HepG2 (cell line): ENCODE measurements around the gene FIBIN. TPM values are rescaled to one million over a fixed set of nuclear protein-coding genes. Genes with fewer than 3 reads are reported as not detected.
"Not testable (repeated sequence)": the region's sequence is repeated elsewhere in the genome, so short reads cannot be mapped to it uniquely, and the experiment has no call there.

ENCODE experiments used
- ATAC-seq: fragments of 200-7000 bp; cut with Tn5 transposase; 3 replicates; pipeline ENCODE4 v1.9.1; 2020; ENCODE audit warnings: mild to moderate bottlenecking, moderate library complexity
- BruUV-seq: library from RNA; stranded (reverse); fragments of 400-500 nt; replicated peaks from 2 replicates; lab custom pipeline; 2021; lab: Mats Ljungman, UMichigan
- CTCF ChIA-PET: fragments of 300-600 bp; formaldehyde crosslinking; extraction: SDS; loops from one replicate; lab custom pipeline; 2021; ENCODE audit warnings: low total read pairs, inconsistent platforms, low intra/inter-chr PET ratio; lab: Yijun Ruan, JAX
- POLR2A ChIA-PET: fragments of 350-600 bp; sonication (Branson Sonifier 250); formaldehyde crosslinking; loops from one replicate; lab custom pipeline; 2020; ENCODE audit warnings: antibody characterized with exemption, inconsistent platforms; lab: Yijun Ruan, JAX
- DNase-seq: peaks from one replicate; pipeline ENCODE4 v3.0.0-alpha.2; 2015; ENCODE audit warnings: low spot score
- FAIRE-seq: peaks from 3 replicates; lab custom pipeline; 2011; peaks lifted over from hg19 to GRCh38; lab: Jason Lieb, UNC
- H2AFZ ChIP-seq: one replicate; pipeline ENCODE4 v1.6.1; 2011; ENCODE audit warnings: low read length, inconsistent platforms
- H3K27ac ChIP-seq: fragments of 300-600 bp; 3 replicates; pipeline ENCODE4 v1.8.0; 2011; ENCODE audit warnings: mixed run types, mild to moderate bottlenecking, mixed read lengths, low read length, inconsistent platforms; ENCODE audit not compliant: insufficient read depth; ENCODE audit errors: extremely low read length
- H3K27me3 ChIP-seq, 2 experiments: fragments of 200-600 bp in 1 of 2; 2 replicates in 1 of 2; 3 replicates in 1 of 2; pipeline versions ENCODE4 v1.6.0 to v1.8.0; 2011; ENCODE audit warnings: low read length in 2 of 2, mild to moderate bottlenecking in 2 of 2, moderate library complexity in 2 of 2, inconsistent platforms in 1 of 2; ENCODE audit not compliant: insufficient read depth in 2 of 2, control insufficient read depth in 1 of 2
- H3K36me3 ChIP-seq, 2 experiments: fragments of 200-600 bp in 1 of 2; replicated peaks in 1 of 2; 2 replicates in 1 of 2; 3 replicates in 1 of 2; pipeline versions ENCODE4 v1.5.1 to v1.8.0; 2011; ENCODE audit warnings: low read length in 2 of 2, inconsistent platforms in 1 of 2; ENCODE audit not compliant: insufficient read depth in 2 of 2, control insufficient read depth in 1 of 2
- H3K4me1 ChIP-seq: 2 replicates; pipeline ENCODE4 v1.5.1; 2012; ENCODE audit warnings: low read length, inconsistent platforms; ENCODE audit not compliant: insufficient read depth
- H3K4me2 ChIP-seq: 2 replicates; pipeline ENCODE4 v1.6.0; 2011; ENCODE audit warnings: low read depth, low read length, inconsistent platforms
- H3K4me3 ChIP-seq, 3 experiments: fragments of 200-600 bp in 1 of 3; sonication (generic), shearing (Covaris generic) in 1 of 3; replicated peaks in 1 of 3; 2 replicates each; pipeline ENCODE4 v1.5.1; 2011 to 2016; ENCODE audit warnings: low read length in 3 of 3, inconsistent platforms in 2 of 3, low read depth in 2 of 3, mild to moderate bottlenecking in 2 of 3, control low read depth in 1 of 3, mixed read lengths in 1 of 3; ENCODE audit not compliant: insufficient read depth in 1 of 3
- H3K79me2 ChIP-seq: one replicate; pipeline ENCODE4 v1.6.1; 2011; ENCODE audit warnings: low read length, inconsistent platforms; ENCODE audit not compliant: insufficient read depth
- H3K9ac ChIP-seq: 2 replicates; pipeline ENCODE4 v1.6.0; 2011; ENCODE audit warnings: mild to moderate bottlenecking, low read depth, low read length, inconsistent platforms; ENCODE audit not compliant: insufficient read depth
- H3K9me3 ChIP-seq: 2 replicates; pipeline ENCODE4 v1.5.1; 2012; ENCODE audit warnings: mild to moderate bottlenecking, low read length
- H4K20me1 ChIP-seq: 2 replicates; pipeline ENCODE4 v1.6.0; 2011; ENCODE audit warnings: inconsistent platforms, mild to moderate bottlenecking, low read length, moderate library complexity; ENCODE audit not compliant: insufficient read depth
- CBX5 ChIP-seq: sonication (generic); formaldehyde crosslinking; IDR thresholded peaks from 2 replicates; pipeline ENCODE4 v1.4.0; 2020; ENCODE audit warnings: missing genetic modification reagents, borderline replicate concordance
- LCORL ChIP-seq, 2 experiments: fragments of 450-650 bp in 1 of 2; sonication (generic) in 1 of 2; formaldehyde crosslinking in 1 of 2; IDR thresholded peaks; 2 replicates each; pipeline versions ENCODE4 v1.5.0 to v1.6.1; 2017 to 2020; ENCODE audit warnings: antibody characterized with exemption in 1 of 2, missing genetic modification reagents in 1 of 2
- MED13 ChIP-seq: sonication (generic); formaldehyde crosslinking; IDR thresholded peaks from 2 replicates; pipeline ENCODE4 v1.5.0; 2020; ENCODE audit warnings: missing genetic modification reagents
- NBN ChIP-seq: fragments of 450-650 bp; conservative IDR thresholded peaks from 2 replicates; pipeline ENCODE4 v1.6.1; 2017
- ZNF143 ChIP-seq: sonication (generic); formaldehyde crosslinking; IDR thresholded peaks from 2 replicates; pipeline ENCODE4 v1.4.0; 2020; ENCODE audit warnings: missing genetic modification reagents
- WGBS: methylation state at CpG from one replicate; pipeline ENCODE4 v1.1.6; 2017; ENCODE audit warnings: low lambda C conversion rate; 5-methylcytosine and 5-hydroxymethylcytosine counted together
- in situ Hi-C: cut with HindIII; loops from 2 replicates; pipeline ENCODE4 v1.10.0; 2017; ENCODE audit warnings: low pct_unique_long_range_greater_than_20kb; ENCODE audit not compliant: extremely low pct_ligation_motif_present
- intact Hi-C: fragments of 100-400 bp; cut with micrococcal nuclease; formaldehyde crosslinking; loops from one replicate; pipeline ENCODE4 v1.10.0; 2022; ENCODE audit not compliant: unreplicated experiment
- polyA plus RNA-seq, 8 experiments: library from polyadenylated mRNA; depleted of rRNA in 3 of 8; stranded (reverse) in 7 of 8; unstranded in 1 of 8; fragments of >200 nt; fragmentation: Illumina TruSeq in 4 of 8; extraction: Trizol in 4 of 8; gene quantifications; 2 replicates each; pipeline versions ENCODE4 v1.2.1 to v1.2.3, GENCODE V29; 2011 to 2016; ENCODE audit warnings: low read depth in 4 of 8, missing spikeins in 1 of 8, mixed read lengths in 1 of 8; ENCODE audit not compliant: insufficient read depth in 1 of 8
- total RNA-seq, 5 experiments: library from RNA; depleted of rRNA; stranded (reverse); fragments of >200 nt; fragmentation: Illumina TruSeq; extraction: Trizol; gene quantifications; 2 replicates each; pipeline ENCODE4 v1.2.3, GENCODE V29; 2016; ENCODE audit warnings: low read depth in 1 of 5
- TF ChIP-seq, protein P1 (sequence below): sonication (generic); formaldehyde crosslinking; IDR thresholded peaks from 2 replicates; pipeline ENCODE4 v1.4.0; 2020; ENCODE audit warnings: missing genetic modification reagents
- TF ChIP-seq, protein P2 (sequence below): sonication (generic); formaldehyde crosslinking; IDR thresholded peaks from 2 replicates; pipeline ENCODE4 v1.4.0; 2020; ENCODE audit warnings: missing genetic modification reagents, low read depth, mild to moderate bottlenecking, borderline replicate concordance

The FIBIN gene
- total and polyA plus RNA-seq, 2 of the 13 experiments (the other 11 are each of a cell fraction or from before 2014, with no cell fraction given), result not detected

DNA sequence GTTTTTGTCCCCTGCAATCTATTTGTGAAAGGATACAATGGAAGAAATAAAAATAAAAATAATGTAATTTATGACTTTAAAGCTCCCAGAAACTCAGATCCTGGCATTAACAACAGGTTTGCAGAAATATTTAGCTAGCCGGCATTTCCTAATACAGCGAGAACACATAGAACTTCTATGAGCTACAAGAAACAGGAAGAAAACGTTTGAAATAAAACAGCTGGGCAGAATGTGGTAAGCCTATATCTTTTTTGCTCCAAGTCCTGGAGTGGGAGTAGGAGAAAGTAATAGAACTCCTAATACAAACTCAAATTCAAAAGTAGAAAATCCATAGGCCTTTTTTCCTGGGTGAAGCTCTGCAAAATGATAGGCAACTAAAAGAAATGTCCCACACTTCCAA lies 29.6 kb upstream of the FIBIN start (continued):
- TF ChIP-seq, protein P1, sequence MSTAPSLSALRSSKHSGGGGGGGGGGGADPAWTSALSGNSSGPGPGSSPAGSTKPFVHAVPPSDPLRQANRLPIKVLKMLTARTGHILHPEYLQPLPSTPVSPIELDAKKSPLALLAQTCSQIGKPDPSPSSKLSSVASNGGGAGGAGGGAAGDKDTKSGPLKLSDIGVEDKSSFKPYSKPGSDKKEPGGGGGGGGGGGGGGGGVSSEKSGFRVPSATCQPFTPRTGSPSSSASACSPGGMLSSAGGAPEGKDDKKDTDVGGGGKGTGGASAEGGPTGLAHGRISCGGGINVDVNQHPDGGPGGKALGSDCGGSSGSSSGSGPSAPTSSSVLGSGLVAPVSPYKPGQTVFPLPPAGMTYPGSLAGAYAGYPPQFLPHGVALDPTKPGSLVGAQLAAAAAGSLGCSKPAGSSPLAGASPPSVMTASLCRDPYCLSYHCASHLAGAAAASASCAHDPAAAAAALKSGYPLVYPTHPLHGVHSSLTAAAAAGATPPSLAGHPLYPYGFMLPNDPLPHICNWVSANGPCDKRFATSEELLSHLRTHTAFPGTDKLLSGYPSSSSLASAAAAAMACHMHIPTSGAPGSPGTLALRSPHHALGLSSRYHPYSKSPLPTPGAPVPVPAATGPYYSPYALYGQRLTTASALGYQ (CRISPR knock-in tag), result no peak
- TF ChIP-seq CBX5 (no peak), ZNF143 (CRISPR knock-in tag) (no peak), LCORL (IDR thresholded peaks at IDR 0.05) (no peak), LCORL (CRISPR knock-in tag; IDR thresholded peaks at IDR 0.05) (no peak), NBN (no peak), MED13 (CRISPR knock-in tag) (no peak)
- TF ChIP-seq, protein P2, sequence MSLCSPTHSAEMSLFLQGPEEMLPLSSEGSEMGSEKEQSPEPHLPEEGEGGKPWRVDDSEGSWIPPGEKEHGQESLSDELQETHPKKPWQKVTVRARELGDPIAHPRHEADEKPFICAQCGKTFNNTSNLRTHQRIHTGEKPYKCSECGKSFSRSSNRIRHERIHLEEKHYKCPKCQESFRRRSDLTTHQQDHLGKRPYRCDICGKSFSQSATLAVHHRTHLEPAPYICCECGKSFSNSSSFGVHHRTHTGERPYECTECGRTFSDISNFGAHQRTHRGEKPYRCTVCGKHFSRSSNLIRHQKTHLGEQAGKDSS (CRISPR knock-in tag), result no peak

DNA sequence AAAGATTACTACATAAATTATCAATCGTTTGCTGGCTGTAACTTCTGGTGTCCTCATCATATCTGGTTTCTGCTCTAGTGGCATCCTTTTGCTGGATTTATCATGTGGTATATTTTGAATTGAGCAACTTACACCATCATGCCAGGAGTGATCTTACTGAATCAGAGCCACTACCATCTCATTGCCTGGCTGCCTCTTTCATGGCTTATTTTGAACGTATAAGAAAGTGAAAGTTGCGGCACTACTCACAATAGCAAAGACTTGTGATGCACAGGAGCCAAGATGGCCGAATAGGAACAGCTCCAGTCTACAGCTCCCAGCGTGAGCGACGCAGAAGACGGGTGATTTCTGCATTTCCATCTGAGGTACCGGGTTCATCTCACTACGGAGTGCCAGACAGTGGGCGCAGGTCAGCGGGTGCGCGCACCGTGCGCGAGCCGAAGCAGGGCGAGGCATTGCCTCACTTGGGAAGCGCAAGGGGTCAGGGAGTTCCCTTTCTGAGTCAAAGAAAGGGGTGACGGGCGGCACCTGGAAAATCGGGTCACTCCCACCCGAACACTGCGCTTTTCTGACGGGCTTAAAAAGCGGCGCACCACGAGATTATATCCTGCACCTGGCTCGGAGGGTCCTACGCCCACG lies 28.9 kb upstream of the FIBIN start:
- DNase-seq, in situ Hi-C loops, H3K4me2 ChIP-seq, H3K4me3 ChIP-seq, intact Hi-C loops, H3K9me3 ChIP-seq, FAIRE-seq, H3K9ac ChIP-seq, H3K36me3 ChIP-seq, ATAC-seq, BruUV-seq, H3K4me1 ChIP-seq, H3K27ac ChIP-seq, CTCF ChIA-PET, H3K27me3 ChIP-seq, H2AFZ ChIP-seq, H3K79me2 ChIP-seq, POLR2A ChIA-PET, H4K20me1 ChIP-seq: not testable (repeated sequence)
- WGBS, result 86% methylated on average over 29 of the region's 32 CpGs
